ENCODE results near the gene TCIRG1.

DNA sequence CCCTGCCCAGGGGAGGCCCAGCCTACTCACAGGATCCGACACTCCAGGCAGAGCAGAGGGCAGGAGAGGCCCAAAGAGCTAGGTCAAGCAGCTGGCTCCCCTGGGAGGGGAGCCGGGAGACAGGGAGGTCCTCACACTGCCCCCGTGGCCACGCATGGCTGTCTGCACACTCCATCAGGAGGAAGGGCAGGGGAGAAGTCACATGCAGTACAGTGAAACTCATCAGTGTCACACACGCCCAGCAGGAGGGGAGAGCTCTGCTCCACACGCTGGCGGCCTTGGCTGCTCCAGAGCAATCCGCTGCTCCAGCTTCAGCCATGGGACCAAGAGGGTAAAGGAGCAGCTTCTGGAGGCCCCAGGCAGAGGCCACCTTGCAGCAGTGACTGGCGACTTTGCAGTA is 14.3 kb downstream of the TCIRG1 start:
- TF ChIP-seq POLR2A (IDR thresholded peaks at IDR 0.05) (no peak), EP300 (IDR thresholded peaks at IDR 0.05) (no peak), POLR2AphosphoS5 (IDR thresholded peaks at IDR 0.05) (no peak)
- TF ChIP-seq, protein P1, sequence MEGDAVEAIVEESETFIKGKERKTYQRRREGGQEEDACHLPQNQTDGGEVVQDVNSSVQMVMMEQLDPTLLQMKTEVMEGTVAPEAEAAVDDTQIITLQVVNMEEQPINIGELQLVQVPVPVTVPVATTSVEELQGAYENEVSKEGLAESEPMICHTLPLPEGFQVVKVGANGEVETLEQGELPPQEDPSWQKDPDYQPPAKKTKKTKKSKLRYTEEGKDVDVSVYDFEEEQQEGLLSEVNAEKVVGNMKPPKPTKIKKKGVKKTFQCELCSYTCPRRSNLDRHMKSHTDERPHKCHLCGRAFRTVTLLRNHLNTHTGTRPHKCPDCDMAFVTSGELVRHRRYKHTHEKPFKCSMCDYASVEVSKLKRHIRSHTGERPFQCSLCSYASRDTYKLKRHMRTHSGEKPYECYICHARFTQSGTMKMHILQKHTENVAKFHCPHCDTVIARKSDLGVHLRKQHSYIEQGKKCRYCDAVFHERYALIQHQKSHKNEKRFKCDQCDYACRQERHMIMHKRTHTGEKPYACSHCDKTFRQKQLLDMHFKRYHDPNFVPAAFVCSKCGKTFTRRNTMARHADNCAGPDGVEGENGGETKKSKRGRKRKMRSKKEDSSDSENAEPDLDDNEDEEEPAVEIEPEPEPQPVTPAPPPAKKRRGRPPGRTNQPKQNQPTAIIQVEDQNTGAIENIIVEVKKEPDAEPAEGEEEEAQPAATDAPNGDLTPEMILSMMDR (IDR thresholded peaks at IDR 0.05): no peak

Measured in upper lobe of left lung (tissue), 4 donors.